GM12878 (cell line): Measurements from ENCODE around the gene CYB561A3. TPM values are rescaled to one million over a fixed set of nuclear protein-coding genes. Genes with fewer than 3 reads are reported as not detected.

ENCODE experiments used
- ATAC-seq: fragments of 200-7000 bp; cut with Tn5 transposase; 3 replicates; pipeline ENCODE4 v1.9.1; 2020; ENCODE audit warnings: mild to moderate bottlenecking, moderate library complexity
- BruUV-seq: library from RNA; stranded (reverse); fragments of 400-500 nt; replicated peaks from 2 replicates; lab custom pipeline; 2021; lab: Mats Ljungman, UMichigan
- CTCF ChIA-PET: fragments of 300-600 bp; sonication (Branson Sonifier 250); formaldehyde crosslinking; extraction: SDS; loops from one replicate; lab custom pipeline; 2021; ENCODE audit warnings: inconsistent platforms; lab: Yijun Ruan, JAX
- POLR2A ChIA-PET: fragments of 350-600 bp; formaldehyde crosslinking; extraction: SDS; loops from one replicate; lab custom pipeline; 2021; ENCODE audit warnings: inconsistent platforms; lab: Charles Lee
- RAD21 ChIA-PET: fragments of 300-600 bp; sonication (Branson Sonifier 250); formaldehyde crosslinking; loops from one replicate; lab custom pipeline; 2023; ENCODE audit warnings: antibody characterized with exemption; ENCODE audit not compliant: unreplicated experiment; lab: Charles Lee
- SMC1A ChIA-PET: fragments of 300-600 bp; sonication (Branson Sonifier 250); formaldehyde crosslinking; loops from one replicate; lab custom pipeline; 2023; ENCODE audit not compliant: unreplicated experiment, uncharacterized antibody; lab: Charles Lee
- DNase-seq: peaks from one replicate; pipeline ENCODE4 v3.0.0-alpha.2; 2011; ENCODE audit warnings: low read depth, low spot score
- FAIRE-seq: peaks from 3 replicates; lab custom pipeline; 2011; peaks lifted over from hg19 to GRCh38; lab: Jason Lieb, UNC
- H2AFZ ChIP-seq: 2 replicates; pipeline ENCODE4 v1.6.0; 2011; ENCODE audit warnings: low read depth, low read length, control low read depth; ENCODE audit not compliant: control insufficient read depth
- H3K27ac ChIP-seq: 2 replicates; pipeline ENCODE4 v1.5.1; 2011; ENCODE audit warnings: control low read depth; ENCODE audit not compliant: control insufficient read depth, insufficient read depth
- H3K27me3 ChIP-seq, 2 experiments: replicated peaks in 1 of 2; 2 replicates each; pipeline versions ENCODE4 v1.6.0 to v1.6.1; 2011; ENCODE audit warnings: low read length in 1 of 2; ENCODE audit not compliant: control insufficient read depth in 2 of 2, insufficient read depth in 2 of 2
- H3K36me3 ChIP-seq, 2 experiments: 2 replicates each; pipeline ENCODE4 v1.5.1; 2011; ENCODE audit warnings: low read length in 1 of 2; ENCODE audit not compliant: control insufficient read depth in 2 of 2, insufficient read depth in 2 of 2
- H3K4me1 ChIP-seq: 2 replicates; pipeline ENCODE4 v1.6.1; 2011; ENCODE audit warnings: mild to moderate bottlenecking, low read length, moderate library complexity, mixed read lengths; ENCODE audit not compliant: control insufficient read depth, insufficient read depth
- H3K4me2 ChIP-seq: 2 replicates; pipeline ENCODE4 v1.6.0; 2011; ENCODE audit warnings: control low read depth; ENCODE audit not compliant: control insufficient read depth, insufficient read depth
- H3K4me3 ChIP-seq: fragments of 200-600 bp; sonication (generic); 2 replicates; pipeline ENCODE4 v1.5.1; 2016
- H3K79me2 ChIP-seq: 2 replicates; pipeline ENCODE4 v1.6.0; 2011; ENCODE audit warnings: low read length; ENCODE audit not compliant: control insufficient read depth, insufficient read depth
- H3K9ac ChIP-seq: 2 replicates; pipeline ENCODE4 v1.8.0; 2011; ENCODE audit warnings: low read length, control low read depth, mixed read lengths; ENCODE audit not compliant: control insufficient read depth, insufficient read depth
- H3K9me3 ChIP-seq: replicated peaks from 3 replicates; pipeline ENCODE4 v1.5.1; 2011; ENCODE audit warnings: mild to moderate bottlenecking, low read length; ENCODE audit not compliant: control insufficient read depth, insufficient read depth
- H4K20me1 ChIP-seq: 2 replicates; pipeline ENCODE4 v1.6.0; 2011; ENCODE audit not compliant: control insufficient read depth, insufficient read depth
- BACH1 ChIP-seq: fragments of 450-650 bp; IDR thresholded peaks from 2 replicates; pipeline ENCODE4 v1.6.1; 2017; ENCODE audit warnings: mild to moderate bottlenecking, borderline replicate concordance
- BMI1 ChIP-seq: fragments of 450-650 bp; IDR thresholded peaks from 2 replicates; pipeline ENCODE4 v1.6.1; 2016; ENCODE audit warnings: mild to moderate bottlenecking, moderate library complexity, borderline replicate concordance
- CHD4 ChIP-seq: fragments of 200-600 bp; sonication (generic); IDR thresholded peaks from 2 replicates; pipeline ENCODE4 v1.6.1; 2016; ENCODE audit warnings: mild to moderate bottlenecking
- GATAD2B ChIP-seq: fragments of 450-650 bp; conservative IDR thresholded peaks from 2 replicates; pipeline ENCODE4 v1.6.1; 2017; ENCODE audit warnings: low read depth, mild to moderate bottlenecking, moderate library complexity
- KDM1A ChIP-seq: fragments of 200-600 bp; sonication (generic); IDR thresholded peaks from 2 replicates; pipeline ENCODE4 v1.6.1; 2016; ENCODE audit warnings: borderline replicate concordance
- WGBS: methylation state at CpG from one replicate; pipeline ENCODE4 v1.1.6; 2016; ENCODE audit warnings: low lambda C conversion rate; ENCODE audit not compliant: insufficient replicate concordance, insufficient coverage; ENCODE audit errors: missing lambda C conversion rate; 5-methylcytosine and 5-hydroxymethylcytosine counted together
- in situ Hi-C: fragments of 300-500 bp; cut with MboI; formaldehyde crosslinking; loops from 9 replicates; pipeline ENCODE4 v1.14.3; 2018; ENCODE audit warnings: mixed read lengths
- intact Hi-C: fragments of 100-400 bp; cut with micrococcal nuclease; formaldehyde crosslinking; loops from one replicate; pipeline ENCODE4 v1.14.2; 2022; ENCODE audit not compliant: unreplicated experiment
- polyA plus RNA-seq, 11 experiments: library from polyadenylated mRNA; depleted of rRNA in 4 of 11; unstranded in 6 of 11; stranded (reverse) in 5 of 11; fragments of >200 nt; fragmentation: Nextera tagmentation in 4 of 11; fragmentation: Illumina TruSeq in 1 of 11; extraction: Ambion mirVana in 4 of 11; extraction: Trizol in 1 of 11; gene quantifications; 1 replicate in 1 of 11; 2 replicates in 10 of 11; pipeline versions ENCODE4 v1.2.1 to v1.2.3, GENCODE V29; 2011 to 2016; ENCODE audit warnings: inconsistent platforms in 2 of 11, missing spikeins in 2 of 11, low read depth in 1 of 11
- total RNA-seq, 4 experiments: library from RNA; depleted of rRNA in 3 of 4; stranded (reverse); fragments of >200 nt in 3 of 4; fragmentation: Illumina TruSeq in 1 of 4; extraction: Trizol in 1 of 4; gene quantifications; 2 replicates each; pipeline versions ENCODE4 v1.2.1 to v1.2.3, GENCODE V29; 2013 to 2021
- TF ChIP-seq, protein P1 (sequence below): fragments of 450-650 bp; IDR thresholded peaks from 2 replicates; pipeline ENCODE4 v1.6.1; 2017; ENCODE audit warnings: mild to moderate bottlenecking, low read depth, inconsistent platforms; ENCODE audit not compliant: poor library complexity, severe bottlenecking
- TF ChIP-seq, protein P2 (sequence below): fragments of 450-650 bp; IDR thresholded peaks from 2 replicates; pipeline ENCODE4 v1.6.1; 2016; ENCODE audit warnings: mild to moderate bottlenecking

CYB561A3 gene
- total and polyA plus RNA-seq, 10 of the 15 experiments (the other 5 are each of a cell fraction or from before 2014, with no cell fraction given): 40.1 to 169 (median 74.4) TPM

DNA sequence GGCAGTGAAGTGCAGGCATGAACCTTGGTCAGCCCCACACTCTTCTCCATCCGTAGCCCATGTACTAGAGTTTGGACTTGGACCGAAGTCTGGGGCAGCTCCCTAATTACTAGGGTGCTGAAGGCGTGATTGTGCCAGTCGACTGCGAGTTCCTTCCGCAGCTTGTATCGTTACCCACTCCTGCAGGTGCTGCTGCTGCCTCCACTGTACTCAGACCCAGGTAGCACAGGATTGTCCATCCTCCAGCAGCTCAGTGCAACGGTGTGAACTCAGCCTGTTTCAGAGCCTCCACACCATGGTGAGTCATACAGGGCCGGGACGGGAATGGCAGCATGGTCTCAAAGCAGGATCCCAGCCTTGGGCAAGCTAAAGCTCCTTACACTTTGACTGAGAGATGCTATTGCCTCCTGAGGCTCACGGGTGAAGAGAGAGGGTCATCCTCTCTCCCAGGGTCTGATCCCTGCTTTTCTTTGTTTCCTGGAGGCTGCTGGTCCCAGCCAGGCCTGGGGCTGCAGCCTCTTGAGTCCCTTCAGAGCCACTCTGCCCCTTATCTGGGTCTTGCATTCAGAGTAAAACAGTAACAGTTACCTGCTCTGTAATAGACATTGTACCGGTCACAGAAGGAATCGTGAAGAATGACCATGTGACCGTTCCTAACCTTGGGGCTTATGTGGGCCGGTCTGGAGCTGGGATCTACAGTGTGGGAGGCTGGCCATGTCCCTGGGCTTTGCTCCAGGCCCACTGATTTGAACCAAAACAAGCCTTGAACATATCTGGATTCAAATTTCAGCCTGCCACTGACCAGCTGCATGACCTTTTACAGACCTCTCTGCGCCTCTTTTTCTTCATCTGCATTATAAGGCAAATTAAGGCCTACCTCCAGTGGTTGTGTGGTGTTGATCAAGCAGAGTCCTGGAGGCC lies 27.0 kb downstream of the CYB561A3 start:
- BruUV-seq: no TSS peak
- in situ Hi-C loops: loop anchor here (5.0 kb wide), 1 partner anchor 53 kb away; no protein-coding TSS in a partner anchor
- ChIA-PET SMC1A (interaction anchor here (0.7 to 8.1 kb wide), 16 partner anchors 20 to 503 kb away, joined by 3 to 414 read pairs (median 6); partner anchors contain the start of genes CYB561A3, TMEM138 and TMEM216), RAD21 (interaction anchor here (1.0 to 6.5 kb wide), 7 partner anchors 20 to 95 kb away, joined by 3 to 424 read pairs (median 6); partner anchors contain the start of genes CPSF7, CYB561A3, SDHAF2 and TMEM138), CTCF (interaction anchor here (1.0 to 10.2 kb wide), 15 partner anchors 7 to 294 kb away, joined by 3 to 729 read pairs (median 12); partner anchors contain the start of genes CYB561A3, TMEM138 and TMEM216), POLR2A (interaction anchor here (1.0 to 5.9 kb wide), 9 partner anchors 19 to 95 kb away, joined by 3 to 86 read pairs (median 7); partner anchors contain the start of genes CPSF7, CYB561A3, SDHAF2 and TMEM138)
- 95% methylated on average over 16 of the region's 16 CpGs for WGBS
- DNase-seq (no peak), FAIRE-seq (no peak), ATAC-seq (no peak)
- H3K4me3 ChIP-seq: peak overlapping the region; percentile 90; the same call in 1 of the 2 replicates
- no peaks in the 10 kb centered on the region; the same call in 1 of the 2 replicates for H4K20me1 ChIP-seq
- H3K9me3 ChIP-seq: no peaks in the 10 kb centered on the region
- H3K36me3 ChIP-seq: peaks cover 2 to 7% of the 10 kb centered on the region in 2 experiments; a peak in 3 of 4 replicates
- peaks cover 46% of the 10 kb centered on the region for H3K79me2 ChIP-seq
- TF ChIP-seq BMI1: no peak
- no peak for TF ChIP-seq BACH1
- TF ChIP-seq, protein P1, sequence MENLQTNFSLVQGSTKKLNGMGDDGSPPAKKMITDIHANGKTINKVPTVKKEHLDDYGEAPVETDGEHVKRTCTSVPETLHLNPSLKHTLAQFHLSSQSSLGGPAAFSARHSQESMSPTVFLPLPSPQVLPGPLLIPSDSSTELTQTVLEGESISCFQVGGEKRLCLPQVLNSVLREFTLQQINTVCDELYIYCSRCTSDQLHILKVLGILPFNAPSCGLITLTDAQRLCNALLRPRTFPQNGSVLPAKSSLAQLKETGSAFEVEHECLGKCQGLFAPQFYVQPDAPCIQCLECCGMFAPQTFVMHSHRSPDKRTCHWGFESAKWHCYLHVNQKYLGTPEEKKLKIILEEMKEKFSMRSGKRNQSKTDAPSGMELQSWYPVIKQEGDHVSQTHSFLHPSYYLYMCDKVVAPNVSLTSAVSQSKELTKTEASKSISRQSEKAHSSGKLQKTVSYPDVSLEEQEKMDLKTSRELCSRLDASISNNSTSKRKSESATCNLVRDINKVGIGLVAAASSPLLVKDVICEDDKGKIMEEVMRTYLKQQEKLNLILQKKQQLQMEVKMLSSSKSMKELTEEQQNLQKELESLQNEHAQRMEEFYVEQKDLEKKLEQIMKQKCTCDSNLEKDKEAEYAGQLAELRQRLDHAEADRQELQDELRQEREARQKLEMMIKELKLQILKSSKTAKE: no peak
- TF ChIP-seq GATAD2B: no peak
- TF ChIP-seq, protein P2, sequence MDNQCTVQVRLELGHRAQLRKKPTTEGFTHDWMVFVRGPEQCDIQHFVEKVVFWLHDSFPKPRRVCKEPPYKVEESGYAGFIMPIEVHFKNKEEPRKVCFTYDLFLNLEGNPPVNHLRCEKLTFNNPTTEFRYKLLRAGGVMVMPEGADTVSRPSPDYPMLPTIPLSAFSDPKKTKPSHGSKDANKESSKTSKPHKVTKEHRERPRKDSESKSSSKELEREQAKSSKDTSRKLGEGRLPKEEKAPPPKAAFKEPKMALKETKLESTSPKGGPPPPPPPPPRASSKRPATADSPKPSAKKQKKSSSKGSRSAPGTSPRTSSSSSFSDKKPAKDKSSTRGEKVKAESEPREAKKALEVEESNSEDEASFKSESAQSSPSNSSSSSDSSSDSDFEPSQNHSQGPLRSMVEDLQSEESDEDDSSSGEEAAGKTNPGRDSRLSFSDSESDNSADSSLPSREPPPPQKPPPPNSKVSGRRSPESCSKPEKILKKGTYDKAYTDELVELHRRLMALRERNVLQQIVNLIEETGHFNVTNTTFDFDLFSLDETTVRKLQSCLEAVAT: peak; percentile 59; the same call in 1 of the 2 replicates
- no peak for TF ChIP-seq KDM1A
- TF ChIP-seq CHD4: no peak
- peak overlapping the region; percentile 77 for H3K4me2 ChIP-seq
- H3K27me3 ChIP-seq: no peaks in the 10 kb centered on the region
- H3K4me1 ChIP-seq: peaks cover 20% of the 10 kb centered on the region
- H3K9ac ChIP-seq: peak overlapping the region; percentile 18; the same call in 1 of the 2 replicates
- H2AFZ ChIP-seq: no peak overlapping the region
- intact Hi-C loops: loop anchor here (5.0 to 10.0 kb wide), 2 partner anchors 80 to 103 kb away; no protein-coding TSS in a partner anchor
- H3K27ac ChIP-seq: no peak overlapping the region
